ENCODE data around the gene BLOC1S5. TPM values are rescaled to one million over a fixed set of nuclear protein-coding genes. Genes with fewer than 3 reads are reported as not detected.
"Not testable (repeated sequence)": the region's sequence is repeated elsewhere in the genome, so short reads cannot be mapped to it uniquely, and the experiment has no call there.

BLOC1S5 gene
- total and polyA plus RNA-seq, 3 donors from 2014 or later, result 8.4 to 12.1 (median 10.9) TPM

DNA sequence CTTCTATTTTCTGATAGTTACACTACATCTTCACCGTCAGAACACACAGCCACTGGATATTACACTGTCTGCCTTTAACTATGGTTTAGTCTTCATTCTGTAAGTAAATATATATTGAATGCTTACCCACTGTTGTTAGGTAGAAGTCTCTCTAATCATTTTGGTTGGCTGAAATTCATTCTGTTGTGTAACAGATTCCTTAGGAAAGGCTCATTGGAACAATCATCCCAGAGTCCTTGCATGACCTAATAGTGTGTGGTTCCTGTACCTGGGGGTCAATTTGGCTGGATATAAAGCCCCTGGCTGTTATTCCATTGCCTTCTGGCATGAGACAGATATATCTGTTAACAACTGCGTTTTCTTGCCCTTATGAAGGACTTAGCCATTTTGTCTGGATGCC is 9.9 kb downstream of the BLOC1S5 start:
- Histone ChIP-seq H3K27me3 (no peaks in the 10 kb centered on the region), H3K9me3 (no peaks in the 10 kb centered on the region), H3K27ac (no peak overlapping the region), H3K4me1 (no peaks in the 10 kb centered on the region), H3K36me3 (ENCODE audit: low read depth, missing control alignments) (no peaks in the 10 kb centered on the region), H3K4me3 (no peak overlapping the region)
- intact Hi-C loops (cut with DNase I; ENCODE audit: low total_unique reads), result no loop called here
- WGBS, 2 donors, result 91 to 97% methylated on average over 2 of the region's 2 CpGs
- TF ChIP-seq CTCF (IDR thresholded peaks at IDR 0.05), result no peak
- no peak for TF ChIP-seq POLR2A (IDR thresholded peaks at IDR 0.05)
- DNase-seq, result no peak

GRCh38 chr6:8047541-8048292 is 16.5 kb downstream of the BLOC1S5 start:
- Histone ChIP-seq H3K27me3 (no peaks in the 10 kb centered on the region), H3K4me1 (no peaks in the 10 kb centered on the region), H3K4me3 (no peak overlapping the region), H3K36me3 (ENCODE audit: low read depth, missing control alignments) (no peaks in the 10 kb centered on the region), H3K27ac (no peak overlapping the region), H3K9me3 (no peaks in the 10 kb centered on the region)
- DNase-seq, result no peak
- intact Hi-C loops (cut with DNase I; ENCODE audit: low total_unique reads), result no loop called here
- TF ChIP-seq CTCF (IDR thresholded peaks at IDR 0.05) (no peak), POLR2A (IDR thresholded peaks at IDR 0.05) (no peak)
- WGBS, 2 donors, result 71 to 91% methylated on average over 3 of the region's 3 CpGs

- H3K4me3 ChIP-seq; intact Hi-C loops (cut with DNase I; ENCODE audit: low total_unique reads); H3K9me3 ChIP-seq; H3K36me3 ChIP-seq (ENCODE audit: low read depth, missing control alignments); H3K4me1 ChIP-seq; DNase-seq; H3K27ac ChIP-seq; H3K27me3 ChIP-seq: not testable (repeated sequence)
- WGBS, 2 donors, result 89 to 100% methylated on average over 4 of the region's 4 CpGs
Observed at GRCh38 chr6:8045769-8046168, 18.4 kb downstream of the BLOC1S5 start.

DNA sequence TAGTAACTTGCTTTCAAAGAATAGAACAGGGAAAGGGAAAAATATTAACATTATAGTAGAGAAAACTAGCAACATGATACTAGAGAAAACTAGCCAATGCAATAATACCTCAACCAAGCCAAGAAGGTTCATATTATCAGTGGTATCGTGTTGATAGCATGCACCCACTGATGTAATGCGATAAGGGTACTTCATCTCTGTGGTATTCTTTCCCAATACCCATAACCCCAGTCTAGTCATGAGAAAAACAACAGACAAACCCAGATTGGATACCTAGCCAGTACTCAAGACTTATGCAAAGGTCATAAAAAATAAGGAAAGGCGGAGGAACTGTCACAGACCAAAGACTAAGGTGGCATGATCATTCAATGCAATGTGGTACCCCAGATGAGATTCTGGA is 21.0 kb downstream of the BLOC1S5 start:
- Histone ChIP-seq H3K9me3 (no peaks in the 10 kb centered on the region), H3K4me3 (no peak overlapping the region), H3K36me3 (ENCODE audit: low read depth, missing control alignments) (no peaks in the 10 kb centered on the region), H3K4me1 (no peaks in the 10 kb centered on the region), H3K27me3 (no peaks in the 10 kb centered on the region), H3K27ac (no peak overlapping the region)
- WGBS, 2 donors, result 62 to 83% methylated on average over 3 of the region's 3 CpGs
- intact Hi-C loops (cut with DNase I; ENCODE audit: low total_unique reads), result no loop called here
- no peak for DNase-seq
- TF ChIP-seq CTCF (IDR thresholded peaks at IDR 0.05) (no peak), POLR2A (IDR thresholded peaks at IDR 0.05) (no peak)

DNA sequence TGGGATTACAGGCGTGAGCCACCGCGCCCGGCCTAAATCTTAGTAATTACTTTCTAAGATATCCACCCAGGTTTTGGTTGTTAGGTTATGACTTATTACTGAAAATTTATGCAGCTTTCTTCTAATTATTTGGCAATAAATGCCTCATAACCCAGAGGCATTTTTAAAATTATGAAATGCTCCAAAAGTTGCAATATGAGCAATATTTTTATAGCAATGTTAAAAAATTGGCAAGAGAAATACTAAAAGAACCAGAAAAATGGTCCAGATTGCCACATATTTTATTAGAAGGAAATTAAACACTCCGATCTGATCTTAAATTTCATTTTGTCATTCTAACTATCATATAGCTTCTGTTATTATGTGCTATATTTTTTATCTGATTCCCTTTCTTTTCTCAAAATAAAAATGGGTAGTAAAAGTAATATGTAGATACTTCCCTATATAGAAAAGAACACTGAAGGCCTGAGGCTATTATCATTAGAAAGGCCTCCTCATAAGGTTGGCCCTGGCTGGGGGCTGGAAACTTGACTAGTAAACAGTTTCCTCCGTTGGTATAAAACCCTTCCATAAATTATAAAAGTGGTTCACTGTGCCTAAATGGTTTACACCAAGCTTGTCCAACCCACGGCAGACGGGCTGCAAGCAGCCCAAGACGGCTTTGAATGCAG is 22.1 kb downstream of the BLOC1S5 start:
- Histone ChIP-seq H3K27me3 (no peaks in the 10 kb centered on the region), H3K27ac (no peak overlapping the region), H3K4me3 (no peak overlapping the region), H3K36me3 (ENCODE audit: low read depth, missing control alignments) (no peaks in the 10 kb centered on the region), H3K9me3 (no peaks in the 10 kb centered on the region), H3K4me1 (no peaks in the 10 kb centered on the region)
- DNase-seq, result no peak
- intact Hi-C loops (cut with DNase I; ENCODE audit: low total_unique reads), result no loop called here
- WGBS, 2 donors, result 88 to 90% methylated on average over 9 of the region's 9 CpGs
- TF ChIP-seq CTCF (IDR thresholded peaks at IDR 0.05) (no peak), POLR2A (IDR thresholded peaks at IDR 0.05) (no peak)

DNA sequence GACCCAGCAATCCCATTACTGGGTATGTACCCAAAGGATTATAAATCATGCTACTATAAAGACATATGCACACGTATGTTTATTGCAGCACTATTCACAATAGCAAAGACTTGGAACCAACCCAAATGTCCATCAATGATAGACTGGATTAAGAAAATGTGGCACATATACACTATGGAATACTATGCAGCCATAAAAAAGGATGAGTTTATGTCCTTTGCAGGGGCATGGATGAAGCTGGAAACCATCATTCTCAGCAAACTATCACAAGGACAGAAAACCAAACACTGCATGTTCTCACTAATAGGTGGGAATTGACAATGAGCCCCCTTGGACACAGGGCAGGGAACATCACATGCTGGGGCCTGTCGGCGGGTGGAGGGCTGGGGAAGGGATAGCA is 30.1 kb downstream of the BLOC1S5 start:
- intact Hi-C loops (cut with DNase I; ENCODE audit: low total_unique reads); H3K9me3 ChIP-seq; H3K27ac ChIP-seq; H3K4me3 ChIP-seq; DNase-seq; H3K36me3 ChIP-seq (ENCODE audit: low read depth, missing control alignments); H3K27me3 ChIP-seq; H3K4me1 ChIP-seq: not testable (repeated sequence)
- 96 to 98% methylated on average over 3 of the region's 3 CpGs for WGBS, 2 donors

All from testis (tissue), 3 donors.